PC-3 (cell line): ENCODE data around the gene PCDHB16. TPM values are rescaled to one million over a fixed set of nuclear protein-coding genes. Genes with fewer than 3 reads are reported as not detected.
"Not testable (repeated sequence)": the region's sequence is repeated elsewhere in the genome, so short reads cannot be mapped to it uniquely, and the experiment has no call there.

ENCODE experiments used
- ATAC-seq: fragments of 200-7000 bp; cut with Tn5 transposase; 2 replicates; pipeline ENCODE4 v1.9.1; 2020; ENCODE audit warnings: mild to moderate bottlenecking, moderate library complexity
- BruUV-seq: library from RNA; stranded (reverse); fragments of 400-500 nt; replicated peaks from 2 replicates; lab custom pipeline; 2021; lab: Mats Ljungman, UMichigan
- CTCF ChIA-PET: fragments of 300-600 bp; sonication (Branson Sonifier 250); formaldehyde crosslinking; loops from one replicate; lab custom pipeline; 2022; ENCODE audit warnings: antibody characterized with exemption; lab: Charles Lee
- POLR2A ChIA-PET: fragments of 300-600 bp; sonication (Branson Sonifier 250); formaldehyde crosslinking; loops from one replicate; lab custom pipeline; 2022; ENCODE audit warnings: antibody characterized with exemption; ENCODE audit not compliant: unreplicated experiment; lab: Charles Lee
- DNase-seq: peaks from one replicate; pipeline ENCODE4 v3.0.0-alpha.2; 2015
- H2AFZ ChIP-seq: fragments of 300-600 bp; sonication (generic); 2 replicates; pipeline ENCODE4 v1.6.0; 2016; ENCODE audit warnings: antibody characterized with exemption, low read length
- H3F3A ChIP-seq: fragments of 300-600 bp; sonication (generic); one replicate; pipeline ENCODE4 v1.6.0; 2017; ENCODE audit warnings: antibody characterized with exemption, low read length, control low read depth, mild to moderate bottlenecking; ENCODE audit not compliant: unreplicated experiment
- H3K27ac ChIP-seq: fragments of 300-600 bp; sonication (generic); 2 replicates; pipeline ENCODE4 v1.5.1; 2016; ENCODE audit warnings: mild to moderate bottlenecking, low read length
- H3K27me3 ChIP-seq: fragments of 300-600 bp; sonication (generic); 2 replicates; pipeline ENCODE4 v1.6.1; 2016; ENCODE audit warnings: low read length, mixed read lengths
- H3K36me3 ChIP-seq: fragments of 300-600 bp; sonication (generic); 2 replicates; pipeline ENCODE4 v1.6.1; 2016; ENCODE audit warnings: low read depth, mixed run types, low read length, mixed read lengths
- H3K4me1 ChIP-seq: fragments of 300-600 bp; sonication (generic); 2 replicates; pipeline ENCODE4 v1.5.1; 2016; ENCODE audit warnings: low read length; ENCODE audit not compliant: insufficient read depth
- H3K4me2 ChIP-seq: fragments of 300-600 bp; sonication (generic); 2 replicates; pipeline ENCODE4 v1.6.0; 2016; ENCODE audit warnings: low read length
- H3K4me3 ChIP-seq: fragments of 300-600 bp; sonication (generic); 2 replicates; pipeline ENCODE4 v1.5.1; 2016; ENCODE audit warnings: mild to moderate bottlenecking, low read length, mixed read lengths
- H3K79me2 ChIP-seq: fragments of 300-600 bp; sonication (generic); 2 replicates; pipeline ENCODE4 v1.6.1; 2017; ENCODE audit warnings: low read length, mixed read lengths
- H3K9ac ChIP-seq: fragments of 300-600 bp; sonication (generic); 2 replicates; pipeline ENCODE4 v1.6.0; 2016; ENCODE audit warnings: mild to moderate bottlenecking, low read length
- H3K9me2 ChIP-seq: fragments of 300-600 bp; sonication (generic); replicated peaks from 2 replicates; pipeline ENCODE4 v1.6.1; 2016; ENCODE audit warnings: mixed run types, low read length, mixed read lengths
- H3K9me3 ChIP-seq: fragments of 300-600 bp; sonication (generic); 2 replicates; pipeline ENCODE4 v1.6.1; 2016; ENCODE audit warnings: low read length, mixed read lengths
- H4K20me1 ChIP-seq: fragments of 300-600 bp; sonication (generic); 2 replicates; pipeline ENCODE4 v1.6.1; 2016; ENCODE audit warnings: low read length, mixed read lengths
- EZH2 ChIP-seq: fragments of 300-600 bp; sonication (generic); IDR thresholded peaks from one replicate; pipeline ENCODE4 v1.6.1; 2017; ENCODE audit warnings: antibody characterized with exemption, mild to moderate bottlenecking, low read length; ENCODE audit not compliant: unreplicated experiment
- EZH2phosphoT487 ChIP-seq: fragments of 300-600 bp; sonication (generic); IDR thresholded peaks from 2 replicates; pipeline ENCODE4 v1.6.1; 2018; ENCODE audit warnings: mild to moderate bottlenecking, antibody characterized with exemption, low read length, borderline replicate concordance
- intact Hi-C: fragments of 100-400 bp; cut with micrococcal nuclease; formaldehyde crosslinking; loops from 2 replicates; pipeline ENCODE4 v1.9.0; 2023
- total RNA-seq: library from RNA; depleted of rRNA; stranded (reverse); fragments of >200 nt; gene quantifications from 2 replicates; pipeline ENCODE4 v1.2.3, GENCODE V29; 2014
- TF ChIP-seq, protein P1 (sequence below): fragments of 300-600 bp; sonication (generic); conservative IDR thresholded peaks from 2 replicates; pipeline ENCODE4 v1.5.1; 2017; ENCODE audit warnings: antibody characterized with exemption, low read depth, mild to moderate bottlenecking, low read length

Gene PCDHB16
- total RNA-seq, 1 experiment from 2014 or later: not detected

DNA sequence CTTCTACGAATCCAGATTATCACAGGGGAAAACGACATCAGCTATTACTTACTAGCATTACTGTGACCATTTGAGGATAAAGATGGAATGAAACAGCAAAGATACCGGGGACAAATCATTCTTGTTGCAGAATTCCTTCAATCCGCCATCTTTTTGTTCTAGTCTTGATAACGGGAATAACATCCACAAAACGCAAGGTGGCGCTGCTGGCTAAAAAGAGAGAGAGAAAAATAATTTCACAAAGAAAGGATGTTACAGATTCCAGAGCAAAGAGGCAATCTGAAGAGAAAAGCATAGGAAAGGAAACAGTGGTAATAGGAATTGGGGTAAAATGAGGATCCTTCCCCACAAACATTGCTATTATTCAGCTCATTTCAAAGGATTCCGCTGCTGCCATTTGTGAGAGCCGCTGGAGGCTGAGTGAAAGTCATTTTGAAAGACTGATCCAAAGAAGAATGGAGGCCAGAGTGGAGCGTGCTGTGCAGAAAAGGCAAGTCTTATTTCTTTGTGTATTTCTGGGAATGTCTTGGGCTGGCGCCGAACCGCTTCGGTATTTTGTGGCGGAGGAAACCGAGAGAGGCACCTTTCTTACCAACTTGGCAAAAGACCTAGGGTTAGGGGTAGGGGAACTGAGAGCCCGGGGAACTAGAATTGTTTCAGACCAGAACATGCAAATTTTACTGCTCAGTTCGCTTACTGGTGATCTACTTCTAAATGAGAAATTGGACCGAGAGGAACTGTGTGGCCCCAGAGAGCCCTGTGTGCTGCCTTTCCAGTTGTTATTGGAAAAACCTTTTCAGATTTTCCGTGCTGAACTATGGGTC lies 9.6 kb upstream of the PCDHB16 start, which contains the start of gene PCDHB7:
PCDHB7 (plus strand) TSS at position 264 of the 824 bp plus-strand sequence; CDS start at position 456, 192 bp downstream.
- DNase-seq (no peak), ATAC-seq (no peak)
- Histone ChIP-seq H3K9me3 (peaks cover 12% of the 10 kb centered on the region), H3K9me2 (no peaks in the 10 kb centered on the region), H3F3A (no peaks in the 10 kb centered on the region), H2AFZ (no peak within 1 kb of the TSS), H3K27ac (no peak within 1 kb of the TSS), H4K20me1 (no peaks in the 10 kb centered on the region), H3K27me3 (no peaks in the 10 kb centered on the region), H3K4me2 (no peak within 1 kb of the TSS), H3K36me3 (no peaks in the 10 kb centered on the region), H3K4me3 (no peak within 1 kb of the TSS), H3K79me2 (no peaks in the 10 kb centered on the region), H3K4me1 (no peaks in the 10 kb centered on the region), H3K9ac (no peak within 1 kb of the TSS)
- TF ChIP-seq EZH2 (no peak), EZH2phosphoT487 (no peak)
- TF ChIP-seq, protein P1, sequence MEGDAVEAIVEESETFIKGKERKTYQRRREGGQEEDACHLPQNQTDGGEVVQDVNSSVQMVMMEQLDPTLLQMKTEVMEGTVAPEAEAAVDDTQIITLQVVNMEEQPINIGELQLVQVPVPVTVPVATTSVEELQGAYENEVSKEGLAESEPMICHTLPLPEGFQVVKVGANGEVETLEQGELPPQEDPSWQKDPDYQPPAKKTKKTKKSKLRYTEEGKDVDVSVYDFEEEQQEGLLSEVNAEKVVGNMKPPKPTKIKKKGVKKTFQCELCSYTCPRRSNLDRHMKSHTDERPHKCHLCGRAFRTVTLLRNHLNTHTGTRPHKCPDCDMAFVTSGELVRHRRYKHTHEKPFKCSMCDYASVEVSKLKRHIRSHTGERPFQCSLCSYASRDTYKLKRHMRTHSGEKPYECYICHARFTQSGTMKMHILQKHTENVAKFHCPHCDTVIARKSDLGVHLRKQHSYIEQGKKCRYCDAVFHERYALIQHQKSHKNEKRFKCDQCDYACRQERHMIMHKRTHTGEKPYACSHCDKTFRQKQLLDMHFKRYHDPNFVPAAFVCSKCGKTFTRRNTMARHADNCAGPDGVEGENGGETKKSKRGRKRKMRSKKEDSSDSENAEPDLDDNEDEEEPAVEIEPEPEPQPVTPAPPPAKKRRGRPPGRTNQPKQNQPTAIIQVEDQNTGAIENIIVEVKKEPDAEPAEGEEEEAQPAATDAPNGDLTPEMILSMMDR: peak; percentile 45; the same call in 1 of the 2 replicates
- ChIA-PET POLR2A (no interaction called here), CTCF (interaction anchor here (0.6 kb wide), 1 partner anchor 291 kb away, joined by 4 read pairs; no protein-coding TSS in a partner anchor)
- no TSS peak for BruUV-seq
- intact Hi-C loops: no loop called here

DNA sequence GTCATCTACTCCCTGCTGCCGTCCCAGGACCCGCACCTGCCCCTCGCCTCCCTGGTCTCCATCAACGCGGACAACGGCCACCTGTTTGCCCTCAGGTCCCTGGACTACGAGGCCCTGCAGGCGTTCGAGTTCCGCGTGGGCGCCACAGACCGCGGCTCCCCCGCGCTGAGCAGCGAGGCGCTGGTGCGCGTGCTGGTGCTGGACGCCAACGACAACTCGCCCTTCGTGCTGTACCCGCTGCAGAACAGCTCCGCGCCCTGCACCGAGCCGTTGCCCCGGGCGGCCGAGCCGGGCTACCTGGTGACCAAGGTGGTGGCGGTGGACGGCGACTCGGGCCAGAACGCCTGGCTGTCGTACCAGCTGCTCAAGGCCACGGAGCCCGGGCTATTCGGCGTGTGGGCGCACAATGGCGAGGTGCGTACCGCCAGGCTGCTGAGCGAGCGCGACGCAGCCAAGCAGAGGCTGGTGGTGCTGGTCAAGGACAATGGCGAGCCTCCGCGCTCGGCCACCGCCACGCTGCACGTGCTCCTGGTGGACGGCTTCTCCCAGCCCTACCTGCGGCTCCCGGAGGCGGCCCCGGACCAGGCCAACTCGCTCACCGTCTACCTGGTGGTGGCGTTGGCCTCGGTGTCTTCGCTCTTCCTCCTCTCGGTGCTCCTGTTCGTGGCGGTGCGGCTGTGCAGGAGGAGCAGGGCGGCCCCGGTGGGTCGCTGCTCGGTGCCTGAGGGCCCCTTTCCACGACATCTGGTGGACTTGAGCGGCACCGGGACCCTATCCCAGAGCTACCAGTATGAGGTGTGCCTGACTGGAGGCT lies 7.7 kb upstream of the PCDHB16 start:
- H3K9me2 ChIP-seq, H3K36me3 ChIP-seq, POLR2A ChIA-PET, H3K4me2 ChIP-seq, H3F3A ChIP-seq, H3K27me3 ChIP-seq, BruUV-seq, H3K9ac ChIP-seq, H4K20me1 ChIP-seq, H3K4me1 ChIP-seq, ATAC-seq, H3K4me3 ChIP-seq, intact Hi-C loops, H3K27ac ChIP-seq, H2AFZ ChIP-seq, DNase-seq, CTCF ChIA-PET, H3K79me2 ChIP-seq: not testable (repeated sequence)
- peaks cover 12% of the 10 kb centered on the region for H3K9me3 ChIP-seq

- ChIA-PET POLR2A (no interaction called here), CTCF (no interaction called here)
- no peak overlapping the region for H3K4me3 ChIP-seq
- no peak for DNase-seq
- no peaks in the 10 kb centered on the region for H4K20me1 ChIP-seq
- H2AFZ ChIP-seq: no peak overlapping the region
- no peaks in the 10 kb centered on the region for H3K9me2 ChIP-seq
- H3K36me3 ChIP-seq: no peaks in the 10 kb centered on the region
- no peaks in the 10 kb centered on the region for H3K27me3 ChIP-seq
- no peak overlapping the region for H3K27ac ChIP-seq
- no peak for ATAC-seq
- intact Hi-C loops: no loop called here
- no peaks in the 10 kb centered on the region for H3K79me2 ChIP-seq
- H3K4me2 ChIP-seq: no peak overlapping the region
- peaks cover 12% of the 10 kb centered on the region for H3K9me3 ChIP-seq
- TF ChIP-seq EZH2phosphoT487 (no peak), EZH2 (no peak)
- TF ChIP-seq, protein P1: no peak
- H3F3A ChIP-seq: no peaks in the 10 kb centered on the region
- H3K4me1 ChIP-seq: no peaks in the 10 kb centered on the region
- no TSS peak for BruUV-seq
- H3K9ac ChIP-seq: no peak overlapping the region
Observed at GRCh38 chr5:141175933-141176332, 6.3 kb upstream of the PCDHB16 start.

- H3K27me3 ChIP-seq, intact Hi-C loops, H3K27ac ChIP-seq, H3K4me2 ChIP-seq, H2AFZ ChIP-seq, DNase-seq, H3K4me1 ChIP-seq, H3K79me2 ChIP-seq, H3K36me3 ChIP-seq, H3K4me3 ChIP-seq, H3K9ac ChIP-seq, POLR2A ChIA-PET, H4K20me1 ChIP-seq, H3F3A ChIP-seq, CTCF ChIA-PET, H3K9me2 ChIP-seq: not testable (repeated sequence)
- ATAC-seq: peak; percentile 57
- BruUV-seq: TSS peak; percentile 49
- H3K9me3 ChIP-seq: peaks cover 12% of the 10 kb centered on the region
Observed at GRCh38 chr5:141177577-141178191, 4.5 kb upstream of the PCDHB16 start, which contains the start of gene PCDHB8. Gene PCDHB8 (plus strand): TSS chr5:141177790. CDS start chr5:141178035, 245 bp downstream.
